CD14-positive monocyte (primary cell): Measurements from ENCODE around the gene CCDC92B. TPM values are rescaled to one million over a fixed set of nuclear protein-coding genes. Genes with fewer than 3 reads are reported as not detected.

Experiments
- DNase-seq, 3 donors: peaks; one replicate each; pipeline ENCODE4 v3.0.0-alpha.2; 2011 to 2022
- H2AFZ ChIP-seq: 2 replicates; pipeline ENCODE4 v1.6.0; 2012; ENCODE audit warnings: mild to moderate bottlenecking, low read depth, low read length, inconsistent platforms; ENCODE audit not compliant: insufficient read depth, poor library complexity, severe bottlenecking
- H3K27ac ChIP-seq, 2 donors: 1 replicate in 1 of 2; 2 replicates in 1 of 2; pipeline ENCODE4 v1.5.1; 2012 to 2013; ENCODE audit warnings: low read length in 2 of 2, control low read depth in 1 of 2, inconsistent platforms in 1 of 2, low read depth in 1 of 2, mild to moderate bottlenecking in 1 of 2
- H3K27me3 ChIP-seq, 2 donors: one replicate each; pipeline versions ENCODE4 v1.6.0 to v1.6.1; 2011 to 2013; ENCODE audit warnings: low read length in 2 of 2; ENCODE audit not compliant: control insufficient read depth in 2 of 2, insufficient read depth in 2 of 2
- H3K36me3 ChIP-seq, 2 donors: replicated peaks in 1 of 2; 1 replicate in 1 of 2; 2 replicates in 1 of 2; pipeline versions ENCODE4 v1.5.1 to v1.6.1; 2012 to 2013; ENCODE audit warnings: low read length in 2 of 2, control low read depth in 1 of 2, inconsistent platforms in 1 of 2, mild to moderate bottlenecking in 1 of 2; ENCODE audit not compliant: insufficient read depth in 2 of 2, control insufficient read depth in 1 of 2
- H3K4me1 ChIP-seq, 2 donors: 1 replicate in 1 of 2; 2 replicates in 1 of 2; pipeline versions ENCODE4 v1.5.1 to v1.6.1; 2012 to 2013; ENCODE audit warnings: low read length in 2 of 2, control low read depth in 1 of 2, inconsistent platforms in 1 of 2, mild to moderate bottlenecking in 1 of 2, moderate library complexity in 1 of 2; ENCODE audit not compliant: insufficient read depth in 2 of 2, control insufficient read depth in 1 of 2
- H3K4me2 ChIP-seq: replicated peaks from 2 replicates; pipeline ENCODE3; 2012; ENCODE audit warnings: low read length, moderate library complexity, mild to moderate bottlenecking; ENCODE audit not compliant: poor library complexity, severe bottlenecking; ENCODE audit errors: extremely low read depth
- H3K4me3 ChIP-seq, 3 experiments: fragments of 200-600 bp in 1 of 3; sonication (generic) in 1 of 3; replicated peaks in 1 of 3; 1 replicate in 2 of 3; 2 replicates in 1 of 3; pipeline ENCODE4 v1.5.1; 2011 to 2013; ENCODE audit warnings: low read length in 3 of 3, mild to moderate bottlenecking in 3 of 3, control low read depth in 2 of 3, low read depth in 2 of 3, inconsistent platforms in 1 of 3, moderate library complexity in 1 of 3
- H3K79me2 ChIP-seq: 2 replicates; pipeline ENCODE4 v1.6.0; 2012; ENCODE audit warnings: mild to moderate bottlenecking, control low read depth, inconsistent platforms, low read length, moderate library complexity; ENCODE audit not compliant: insufficient read depth
- H3K9ac ChIP-seq: 2 replicates; pipeline ENCODE4 v1.6.0; 2017; ENCODE audit warnings: low read length, mild to moderate bottlenecking; ENCODE audit not compliant: insufficient read depth, poor library complexity, severe bottlenecking
- H3K9me3 ChIP-seq, 2 donors: replicated peaks in 1 of 2; 1 replicate in 1 of 2; 2 replicates in 1 of 2; pipeline versions ENCODE4 v1.5.1 to v1.6.1; 2012 to 2013; ENCODE audit warnings: low read length in 2 of 2, control low read depth in 1 of 2; ENCODE audit not compliant: control insufficient read depth in 1 of 2, insufficient read depth in 1 of 2
- H4K20me1 ChIP-seq: 2 replicates; pipeline ENCODE4 v1.6.0; 2012; ENCODE audit warnings: mild to moderate bottlenecking, low read length, control low read depth, moderate library complexity; ENCODE audit not compliant: insufficient read depth
- H3K27ac Mint-ChIP-seq, 7 donors: one replicate each; pipeline ENCODE4 v1.8.0; 2020; ENCODE audit warnings: mild to moderate bottlenecking in 7 of 7, mixed read lengths in 7 of 7, moderate library complexity in 6 of 7, inconsistent platforms in 2 of 7
- H3K27me3 Mint-ChIP-seq, 3 donors: one replicate each; pipeline ENCODE4 v1.8.0; 2021 to 2022; ENCODE audit warnings: low read depth in 3 of 3, mild to moderate bottlenecking in 3 of 3, mixed read lengths in 3 of 3, moderate library complexity in 3 of 3, inconsistent platforms in 1 of 3
- H3K36me3 Mint-ChIP-seq, 2 donors: one replicate each; pipeline ENCODE4 v1.8.0; 2020; ENCODE audit warnings: mixed read lengths in 2 of 2, inconsistent platforms in 1 of 2, mild to moderate bottlenecking in 1 of 2
- H3K4me1 Mint-ChIP-seq: one replicate; pipeline ENCODE4 v1.8.0; 2020; ENCODE audit warnings: mild to moderate bottlenecking, mixed read lengths
- H3K4me3 Mint-ChIP-seq, 2 donors: one replicate each; pipeline ENCODE4 v1.8.0; 2020; ENCODE audit warnings: mild to moderate bottlenecking in 2 of 2, mixed read lengths in 2 of 2, moderate library complexity in 1 of 2
- H3K9me3 Mint-ChIP-seq, 7 donors: one replicate each; pipeline ENCODE4 v1.8.0; 2020 to 2022; ENCODE audit warnings: mixed read lengths in 7 of 7, mild to moderate bottlenecking in 6 of 7, moderate library complexity in 6 of 7, inconsistent platforms in 2 of 7
- CTCF ChIP-seq: fragments of 200-600 bp; IDR thresholded peaks from one replicate; pipeline ENCODE4 v1.8.0; 2022; ENCODE audit warnings: antibody characterized with exemption, mild to moderate bottlenecking
- WGBS: methylation state at CpG from one replicate; pipeline ENCODE4 v1.1.5; 2013; ENCODE audit warnings: missing lambda C conversion rate; ENCODE audit not compliant: insufficient coverage; 5-methylcytosine and 5-hydroxymethylcytosine counted together
- intact Hi-C, 2 donors: fragments of 100-400 bp; cut with micrococcal nuclease; formaldehyde crosslinking; loops; one replicate each; pipeline versions ENCODE4 v1.15.0 to v1.15.1; 2023
- polyA plus RNA-seq, 3 donors: library from polyadenylated mRNA; depleted of rRNA in 1 of 3; unstranded in 2 of 3; stranded (reverse) in 1 of 3; fragments of 300-500 nt in 2 of 3; fragments of >200 nt in 1 of 3; fragmentation: Illumina TruSeq in 2 of 3; gene quantifications; 1 replicate in 2 of 3; 2 replicates in 1 of 3; pipeline ENCODE4 v1.2.3, GENCODE V29; 2012 to 2021

CCDC92B gene
- polyA plus RNA-seq, 3 donors, result not detected

- no peaks in the 10 kb centered on the region for H3K4me1 Mint-ChIP-seq
- no peaks in the 10 kb centered on the region for H3K9me3 Mint-ChIP-seq
- no peak overlapping the region for H3K4me3 Mint-ChIP-seq
- intact Hi-C loops, result no loop called here
- no peaks in the 10 kb centered on the region for H3K79me2 ChIP-seq
- TF ChIP-seq CTCF, result no peak
- H3K4me1 ChIP-seq, result no peaks in the 10 kb centered on the region
- peaks cover 40 to 61% of the 10 kb centered on the region in 2 donors for H3K36me3 ChIP-seq
- no peaks in the 10 kb centered on the region for H3K9me3 ChIP-seq
- peaks cover 23 to 55% of the 10 kb centered on the region in 2 donors for H3K36me3 Mint-ChIP-seq
- H3K4me2 ChIP-seq, result no peak overlapping the region
- H3K9ac ChIP-seq, result no peak overlapping the region
- no peak overlapping the region for H3K27ac Mint-ChIP-seq
- 97% methylated on average over 43 of the region's 71 CpGs for WGBS
- H4K20me1 ChIP-seq, result peaks cover 7% of the 10 kb centered on the region
- no peak overlapping the region for H3K4me3 ChIP-seq
- no peak for DNase-seq
- no peaks in the 10 kb centered on the region for H3K27me3 Mint-ChIP-seq
- no peaks in the 10 kb centered on the region for H3K27me3 ChIP-seq
- H3K27ac ChIP-seq, result no peak overlapping the region
- no peak overlapping the region for H2AFZ ChIP-seq
Observed at GRCh38 chr17:2691965-2692780, 57.3 kb downstream of the CCDC92B start.

- no peak overlapping the region for H3K4me3 ChIP-seq
- H3K9me3 Mint-ChIP-seq, result no peaks in the 10 kb centered on the region
- no peak overlapping the region for H3K9ac ChIP-seq
- no peaks in the 10 kb centered on the region for H3K79me2 ChIP-seq
- no peaks in the 10 kb centered on the region for H3K27me3 Mint-ChIP-seq
- H3K36me3 Mint-ChIP-seq, result peaks cover 19 to 46% of the 10 kb centered on the region in 2 donors
- H3K4me1 Mint-ChIP-seq, result no peaks in the 10 kb centered on the region
- H3K36me3 ChIP-seq, result peaks cover 33 to 52% of the 10 kb centered on the region in 2 donors
- no peaks in the 10 kb centered on the region for H3K9me3 ChIP-seq
- no peaks in the 10 kb centered on the region for H3K27me3 ChIP-seq
- intact Hi-C loops, result no loop called here
- WGBS, result 98% methylated on average over 55 of the region's 62 CpGs
- H3K4me1 ChIP-seq, result no peaks in the 10 kb centered on the region
- H2AFZ ChIP-seq, result no peak overlapping the region
- peaks cover 7% of the 10 kb centered on the region for H4K20me1 ChIP-seq
- H3K27ac ChIP-seq, result no peak overlapping the region
- H3K27ac Mint-ChIP-seq, result no peak overlapping the region
- no peak overlapping the region for H3K4me2 ChIP-seq
- TF ChIP-seq CTCF, result no peak
- H3K4me3 Mint-ChIP-seq, result no peak overlapping the region
- DNase-seq, result no peak
Observed at GRCh38 chr17:2691069-2691871, 58.2 kb downstream of the CCDC92B start.
